Breast epithelium (tissue), 3 donors: ENCODE data around the gene STIM1.

Experiments
- POLR2A ChIP-seq: fragments of 450-650 bp; IDR thresholded peaks from one replicate; pipeline ENCODE4 v1.6.1; 2016; ENCODE audit warnings: antibody characterized with exemption, mild to moderate bottlenecking, moderate library complexity
- POLR2AphosphoS5 ChIP-seq, 3 donors: sonication (generic); formaldehyde crosslinking; IDR thresholded peaks; one replicate each; pipeline ENCODE4 v1.6.1; 2017; ENCODE audit warnings: antibody characterized with exemption in 3 of 3
- TF ChIP-seq, protein P1 (sequence below), 3 donors: fragments of 450-650 bp; IDR thresholded peaks; one replicate each; pipeline ENCODE4 v1.5.1; 2016 to 2017; ENCODE audit warnings: antibody characterized with exemption in 3 of 3, mild to moderate bottlenecking in 3 of 3, moderate library complexity in 3 of 3

DNA sequence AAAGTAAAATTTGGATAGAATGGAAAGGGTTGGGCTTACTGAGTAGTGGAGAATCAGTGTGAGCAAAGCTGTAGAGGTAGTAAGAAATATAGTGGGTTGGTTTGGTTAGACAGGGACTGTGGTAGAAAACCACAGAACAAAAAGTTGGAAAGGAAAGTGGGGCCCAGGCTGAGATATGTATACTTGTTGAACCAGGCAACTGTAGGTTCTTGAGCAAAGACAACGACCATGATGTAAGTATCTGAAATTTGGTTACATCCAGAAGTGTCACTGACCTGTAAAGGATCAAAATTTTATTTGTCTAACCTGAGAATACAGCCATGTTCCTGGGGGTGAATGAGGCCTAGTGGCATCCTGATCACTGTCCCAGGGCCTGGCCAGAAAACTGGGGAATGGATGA lies 114.1 kb downstream of the STIM1 start:
- TF ChIP-seq, protein P1, sequence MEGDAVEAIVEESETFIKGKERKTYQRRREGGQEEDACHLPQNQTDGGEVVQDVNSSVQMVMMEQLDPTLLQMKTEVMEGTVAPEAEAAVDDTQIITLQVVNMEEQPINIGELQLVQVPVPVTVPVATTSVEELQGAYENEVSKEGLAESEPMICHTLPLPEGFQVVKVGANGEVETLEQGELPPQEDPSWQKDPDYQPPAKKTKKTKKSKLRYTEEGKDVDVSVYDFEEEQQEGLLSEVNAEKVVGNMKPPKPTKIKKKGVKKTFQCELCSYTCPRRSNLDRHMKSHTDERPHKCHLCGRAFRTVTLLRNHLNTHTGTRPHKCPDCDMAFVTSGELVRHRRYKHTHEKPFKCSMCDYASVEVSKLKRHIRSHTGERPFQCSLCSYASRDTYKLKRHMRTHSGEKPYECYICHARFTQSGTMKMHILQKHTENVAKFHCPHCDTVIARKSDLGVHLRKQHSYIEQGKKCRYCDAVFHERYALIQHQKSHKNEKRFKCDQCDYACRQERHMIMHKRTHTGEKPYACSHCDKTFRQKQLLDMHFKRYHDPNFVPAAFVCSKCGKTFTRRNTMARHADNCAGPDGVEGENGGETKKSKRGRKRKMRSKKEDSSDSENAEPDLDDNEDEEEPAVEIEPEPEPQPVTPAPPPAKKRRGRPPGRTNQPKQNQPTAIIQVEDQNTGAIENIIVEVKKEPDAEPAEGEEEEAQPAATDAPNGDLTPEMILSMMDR (IDR thresholded peaks at IDR 0.05) = no peak
- TF ChIP-seq POLR2A (no peak), POLR2AphosphoS5 (IDR thresholded peaks at IDR 0.05) (no peak)
